LNCAP (cell line): Measurements from ENCODE around the gene ERFL.

Experiments used
- CTCF ChIP-seq: fragments of 450-650 bp; IDR thresholded peaks from 2 replicates; pipeline ENCODE4 v1.5.1; 2017; ENCODE audit warnings: mild to moderate bottlenecking

ERFL gene

GRCh38 chr19:41933693-41934426 is 5.6 kb upstream of the ERFL start:
- no peak for TF ChIP-seq CTCF

GRCh38 chr19:41932720-41933332 is 4.6 kb upstream of the ERFL start:
- TF ChIP-seq CTCF: no peak

- no peak for TF ChIP-seq CTCF
Observed at GRCh38 chr19:41932259-41932719, 4.0 kb upstream of the ERFL start.

- TF ChIP-seq CTCF: no peak
Observed at GRCh38 chr19:41930926-41931592, 2.8 kb upstream of the ERFL start.

GRCh38 chr19:41930322-41930722 is 2.1 kb upstream of the ERFL start:
- no peak for TF ChIP-seq CTCF

GRCh38 chr19:41929536-41930071 is 1.4 kb upstream of the ERFL start:
- TF ChIP-seq CTCF: no peak

- TF ChIP-seq CTCF: no peak
Observed at GRCh38 chr19:41928754-41929535, 696 bp upstream of the ERFL start.
